Measurements from ENCODE around the gene CITED1. TPM values are rescaled to one million over a fixed set of nuclear protein-coding genes. Genes with fewer than 3 reads are reported as not detected.

Gene CITED1
- total RNA-seq, 1 experiment from 2014 or later, result 0.36 TPM

DNA sequence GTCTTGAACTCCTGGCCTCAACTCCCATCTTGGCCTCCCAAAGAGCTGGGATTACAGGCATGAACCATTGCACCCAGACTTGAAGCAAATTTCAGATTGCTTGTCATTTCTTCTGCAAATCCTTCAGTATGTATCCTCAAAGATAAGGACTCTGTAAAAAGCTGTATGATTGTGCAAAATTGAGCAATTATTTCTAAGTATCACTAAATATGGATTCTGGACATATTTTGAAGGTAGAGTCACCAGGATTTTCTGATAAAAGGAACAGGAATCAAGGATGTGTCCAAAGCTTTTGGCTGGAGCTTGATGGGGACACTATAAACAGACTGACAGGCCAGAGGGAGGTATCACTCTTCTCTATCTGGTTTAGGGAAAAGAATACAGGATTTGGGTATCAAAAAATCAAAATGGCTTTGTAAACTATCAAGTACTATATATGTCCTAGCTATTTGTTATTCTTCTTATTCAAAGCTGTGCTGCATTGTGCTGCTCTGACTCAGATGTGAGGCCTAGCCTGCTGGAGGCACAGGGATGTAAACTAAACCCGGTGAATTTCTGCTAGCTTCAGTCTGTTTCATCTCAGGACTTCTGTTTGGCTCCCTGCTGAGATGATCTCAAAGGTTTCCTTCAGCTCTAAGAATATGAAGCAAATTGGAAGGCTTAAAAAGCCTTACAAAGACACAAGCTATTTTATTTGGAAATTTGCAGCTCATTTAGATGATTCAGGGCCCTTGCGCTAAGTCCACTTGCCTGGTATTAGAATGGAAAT lies 36.9 kb downstream of the CITED1 start:
- Histone ChIP-seq H3K4me1 (ENCODE audit: control insufficient read depth, insufficient read depth, low read length) (peaks cover 27% of the 10 kb centered on the region), H3K4me3 (ENCODE audit: low read depth in 2 of 2, low read length in 2 of 2) (no peak overlapping the region), H3K27me3 (ENCODE audit: control insufficient read depth, insufficient read depth, low read length) (no peaks in the 10 kb centered on the region), H3K36me3 (ENCODE audit: control insufficient read depth, insufficient read depth, low read length) (peaks cover 24% of the 10 kb centered on the region; the same call in 1 of the 2 replicates), H3K27ac (ENCODE audit: low read length) (no peak overlapping the region), H3K9me3 (ENCODE audit: control insufficient read depth, insufficient read depth, low read depth, low read length) (no peaks in the 10 kb centered on the region)
- intact Hi-C loops (cut with micrococcal nuclease; ENCODE audit: unreplicated experiment), result no loop called here
- CTCF ChIA-PET, result interaction anchor here (1.2 kb wide), 1 partner anchor 23 kb away, joined by 3 read pairs; no protein-coding TSS in a partner anchor
- POLR2A ChIA-PET, result no interaction called here
- ATAC-seq (no peak), DNase-seq (ENCODE audit: low read depth, low spot score) (no peak)
- no TSS peak for BruUV-seq (replicated peaks)
- TF ChIP-seq TCF7L2 (IDR thresholded peaks at IDR 0.05; ENCODE audit: low read depth, low read length) (no peak), POLR2AphosphoS5 (IDR thresholded peaks at IDR 0.05; ENCODE audit: low read depth, low read length) (no peak), SIN3A (IDR thresholded peaks at IDR 0.05; ENCODE audit: borderline replicate concordance, insufficient read depth, low read depth, low read length) (no peak)
- TF ChIP-seq, protein P1, sequence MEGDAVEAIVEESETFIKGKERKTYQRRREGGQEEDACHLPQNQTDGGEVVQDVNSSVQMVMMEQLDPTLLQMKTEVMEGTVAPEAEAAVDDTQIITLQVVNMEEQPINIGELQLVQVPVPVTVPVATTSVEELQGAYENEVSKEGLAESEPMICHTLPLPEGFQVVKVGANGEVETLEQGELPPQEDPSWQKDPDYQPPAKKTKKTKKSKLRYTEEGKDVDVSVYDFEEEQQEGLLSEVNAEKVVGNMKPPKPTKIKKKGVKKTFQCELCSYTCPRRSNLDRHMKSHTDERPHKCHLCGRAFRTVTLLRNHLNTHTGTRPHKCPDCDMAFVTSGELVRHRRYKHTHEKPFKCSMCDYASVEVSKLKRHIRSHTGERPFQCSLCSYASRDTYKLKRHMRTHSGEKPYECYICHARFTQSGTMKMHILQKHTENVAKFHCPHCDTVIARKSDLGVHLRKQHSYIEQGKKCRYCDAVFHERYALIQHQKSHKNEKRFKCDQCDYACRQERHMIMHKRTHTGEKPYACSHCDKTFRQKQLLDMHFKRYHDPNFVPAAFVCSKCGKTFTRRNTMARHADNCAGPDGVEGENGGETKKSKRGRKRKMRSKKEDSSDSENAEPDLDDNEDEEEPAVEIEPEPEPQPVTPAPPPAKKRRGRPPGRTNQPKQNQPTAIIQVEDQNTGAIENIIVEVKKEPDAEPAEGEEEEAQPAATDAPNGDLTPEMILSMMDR (IDR thresholded peaks at IDR 0.05), result no peak
- TF ChIP-seq, protein P2, sequence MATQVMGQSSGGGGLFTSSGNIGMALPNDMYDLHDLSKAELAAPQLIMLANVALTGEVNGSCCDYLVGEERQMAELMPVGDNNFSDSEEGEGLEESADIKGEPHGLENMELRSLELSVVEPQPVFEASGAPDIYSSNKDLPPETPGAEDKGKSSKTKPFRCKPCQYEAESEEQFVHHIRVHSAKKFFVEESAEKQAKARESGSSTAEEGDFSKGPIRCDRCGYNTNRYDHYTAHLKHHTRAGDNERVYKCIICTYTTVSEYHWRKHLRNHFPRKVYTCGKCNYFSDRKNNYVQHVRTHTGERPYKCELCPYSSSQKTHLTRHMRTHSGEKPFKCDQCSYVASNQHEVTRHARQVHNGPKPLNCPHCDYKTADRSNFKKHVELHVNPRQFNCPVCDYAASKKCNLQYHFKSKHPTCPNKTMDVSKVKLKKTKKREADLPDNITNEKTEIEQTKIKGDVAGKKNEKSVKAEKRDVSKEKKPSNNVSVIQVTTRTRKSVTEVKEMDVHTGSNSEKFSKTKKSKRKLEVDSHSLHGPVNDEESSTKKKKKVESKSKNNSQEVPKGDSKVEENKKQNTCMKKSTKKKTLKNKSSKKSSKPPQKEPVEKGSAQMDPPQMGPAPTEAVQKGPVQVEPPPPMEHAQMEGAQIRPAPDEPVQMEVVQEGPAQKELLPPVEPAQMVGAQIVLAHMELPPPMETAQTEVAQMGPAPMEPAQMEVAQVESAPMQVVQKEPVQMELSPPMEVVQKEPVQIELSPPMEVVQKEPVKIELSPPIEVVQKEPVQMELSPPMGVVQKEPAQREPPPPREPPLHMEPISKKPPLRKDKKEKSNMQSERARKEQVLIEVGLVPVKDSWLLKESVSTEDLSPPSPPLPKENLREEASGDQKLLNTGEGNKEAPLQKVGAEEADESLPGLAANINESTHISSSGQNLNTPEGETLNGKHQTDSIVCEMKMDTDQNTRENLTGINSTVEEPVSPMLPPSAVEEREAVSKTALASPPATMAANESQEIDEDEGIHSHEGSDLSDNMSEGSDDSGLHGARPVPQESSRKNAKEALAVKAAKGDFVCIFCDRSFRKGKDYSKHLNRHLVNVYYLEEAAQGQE (IDR thresholded peaks at IDR 0.05; ENCODE audit: insufficient read depth in 1 of 2, low read depth in 2 of 2, low read length in 1 of 2), result no peak
- in situ Hi-C loops (cut with HindIII; ENCODE audit: low pct_unique_long_range_greater_than_20kb, low sequenced_read_pairs), result no loop called here

DNA sequence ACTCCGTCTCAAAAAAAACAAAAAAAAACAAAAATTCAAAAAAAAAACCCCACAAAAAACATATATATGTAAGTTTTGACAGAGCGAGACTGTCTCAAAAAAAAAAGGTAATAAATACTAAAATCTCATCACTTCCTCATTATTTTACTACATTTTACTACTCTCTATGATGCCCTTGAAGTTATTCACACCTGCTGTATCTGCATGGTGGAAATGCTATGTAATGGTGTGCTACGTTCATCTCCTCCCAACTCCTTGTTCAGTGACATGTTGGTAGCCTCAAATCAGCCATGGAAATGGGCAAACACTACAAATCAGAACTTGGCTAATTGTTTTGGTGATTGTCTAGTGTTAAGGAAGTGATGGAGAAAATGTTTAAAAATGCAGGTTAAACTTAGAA lies 40.5 kb downstream of the CITED1 start:
- ATAC-seq (no peak), DNase-seq (ENCODE audit: low read depth, low spot score) (no peak)
- POLR2A ChIA-PET, result no interaction called here
- intact Hi-C loops (cut with micrococcal nuclease; ENCODE audit: unreplicated experiment) (no loop called here), in situ Hi-C loops (cut with HindIII; ENCODE audit: low pct_unique_long_range_greater_than_20kb, low sequenced_read_pairs) (no loop called here)
- Histone ChIP-seq H3K27me3 (ENCODE audit: control insufficient read depth, insufficient read depth, low read length) (no peaks in the 10 kb centered on the region), H3K4me1 (ENCODE audit: control insufficient read depth, insufficient read depth, low read length) (0 out of 2 replicates have a peak, but pooled peaks cover 2% of the 10 kb centered on the region), H3K4me3 (ENCODE audit: low read depth in 2 of 2, low read length in 2 of 2) (no peak overlapping the region), H3K9me3 (ENCODE audit: control insufficient read depth, insufficient read depth, low read depth, low read length) (no peaks in the 10 kb centered on the region), H3K27ac (ENCODE audit: low read length) (no peak overlapping the region), H3K36me3 (ENCODE audit: control insufficient read depth, insufficient read depth, low read length) (0 out of 2 replicates have a peak, but pooled peaks cover 3% of the 10 kb centered on the region)
- CTCF ChIA-PET, result no interaction called here
- TF ChIP-seq POLR2AphosphoS5 (IDR thresholded peaks at IDR 0.05; ENCODE audit: low read depth, low read length), result no peak
- no peak for TF ChIP-seq SIN3A (IDR thresholded peaks at IDR 0.05; ENCODE audit: borderline replicate concordance, insufficient read depth, low read depth, low read length)
- TF ChIP-seq, protein P2 (IDR thresholded peaks at IDR 0.05; ENCODE audit: insufficient read depth in 1 of 2, low read depth in 2 of 2, low read length in 1 of 2), result no peak
- TF ChIP-seq, protein P1 (IDR thresholded peaks at IDR 0.05), result no peak
- no peak for TF ChIP-seq TCF7L2 (IDR thresholded peaks at IDR 0.05; ENCODE audit: low read depth, low read length)
- no TSS peak for BruUV-seq (replicated peaks)
